Suppressor macrophage treated with lipopolysaccharide for 4 hours (primary cell): ENCODE measurements around the gene ZNF611.
"Not testable (repeated sequence)": the region's sequence is repeated elsewhere in the genome, so short reads cannot be mapped to it uniquely, and the experiment has no call there.

Experiments
- DNase-seq: peaks from one replicate; pipeline ENCODE4 v3.0.0-alpha.2; 2020

ZNF611 gene

GRCh38 chr19:52715902-52716301 is 18.9 kb downstream of the ZNF611 start:
- DNase-seq, result not testable (repeated sequence)

GRCh38 chr19:52715330-52715729 is 19.5 kb downstream of the ZNF611 start:
- DNase-seq, result not testable (repeated sequence)

GRCh38 chr19:52713051-52713450 is 21.8 kb downstream of the ZNF611 start:
- not testable (repeated sequence) for DNase-seq

GRCh38 chr19:52711661-52712060 is 23.2 kb downstream of the ZNF611 start:
- not testable (repeated sequence) for DNase-seq

- no peak for DNase-seq
Observed at GRCh38 chr19:52710538-52710937, 24.3 kb downstream of the ZNF611 start.

DNA sequence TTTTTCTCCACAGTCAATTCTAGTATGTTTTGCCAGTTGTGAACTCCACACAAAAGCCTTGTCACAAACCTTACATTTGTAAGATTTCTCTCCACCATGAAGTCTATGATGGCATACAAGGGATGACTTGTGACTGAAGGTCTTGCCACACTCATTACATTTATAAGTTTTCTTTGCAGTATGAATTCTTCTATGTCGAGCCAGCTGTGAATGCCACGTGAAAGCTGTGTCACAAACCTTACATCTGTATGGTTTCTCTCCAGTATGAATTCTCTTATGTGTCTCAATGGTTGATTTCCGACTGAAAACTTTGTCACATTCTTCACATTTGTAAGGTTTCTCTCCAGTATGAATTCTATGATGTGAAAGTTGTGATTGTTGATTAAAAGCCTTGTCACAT is 29.2 kb downstream of the ZNF611 start:
- not testable (repeated sequence) for DNase-seq

- no peak for DNase-seq
Observed at GRCh38 chr19:52703917-52704316, 30.9 kb downstream of the ZNF611 start.

- DNase-seq, result no peak
Observed at GRCh38 chr19:52700673-52701072, 34.2 kb downstream of the ZNF611 start.

GRCh38 chr19:52699555-52699954 is 35.3 kb downstream of the ZNF611 start:
- not testable (repeated sequence) for DNase-seq

DNA sequence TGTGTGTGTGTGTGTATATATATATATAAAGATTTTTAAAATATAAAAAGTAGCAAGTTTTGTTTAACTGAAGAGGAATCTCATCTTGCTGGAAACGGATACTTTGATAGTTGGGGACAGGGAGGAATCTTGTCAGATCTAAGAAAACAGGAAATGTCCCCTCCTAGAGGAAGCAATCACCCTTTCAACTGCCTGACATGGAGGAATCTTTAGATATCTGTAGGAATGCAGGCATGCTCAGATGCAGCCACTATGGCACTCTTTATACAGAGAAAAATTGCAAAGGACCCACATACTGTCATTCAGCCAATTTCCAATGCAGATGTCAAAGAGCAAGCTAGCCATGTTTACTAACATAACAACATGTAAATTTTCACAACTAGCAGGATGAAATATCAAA is 38.8 kb downstream of the ZNF611 start:
- no peak for DNase-seq

DNA sequence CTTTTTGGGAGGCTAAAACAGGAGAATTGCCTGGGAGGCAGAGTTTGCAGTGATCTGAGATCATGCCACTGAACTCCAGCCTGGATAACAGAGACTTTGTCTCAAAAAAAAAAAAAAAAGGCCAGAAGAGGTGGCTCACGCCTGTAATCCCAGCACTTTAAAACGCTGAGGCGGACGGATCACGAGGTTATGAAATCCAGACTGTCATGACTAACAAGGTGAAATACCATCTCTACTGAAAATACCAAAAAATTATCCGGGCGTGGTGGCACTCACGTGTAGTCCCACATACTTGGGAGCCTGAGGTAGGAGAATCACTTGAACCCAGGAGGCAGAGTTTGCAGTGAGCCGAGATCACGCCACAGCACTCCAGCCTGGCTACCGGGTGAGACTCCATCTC is 39.9 kb downstream of the ZNF611 start:
- DNase-seq, result no peak

DNA sequence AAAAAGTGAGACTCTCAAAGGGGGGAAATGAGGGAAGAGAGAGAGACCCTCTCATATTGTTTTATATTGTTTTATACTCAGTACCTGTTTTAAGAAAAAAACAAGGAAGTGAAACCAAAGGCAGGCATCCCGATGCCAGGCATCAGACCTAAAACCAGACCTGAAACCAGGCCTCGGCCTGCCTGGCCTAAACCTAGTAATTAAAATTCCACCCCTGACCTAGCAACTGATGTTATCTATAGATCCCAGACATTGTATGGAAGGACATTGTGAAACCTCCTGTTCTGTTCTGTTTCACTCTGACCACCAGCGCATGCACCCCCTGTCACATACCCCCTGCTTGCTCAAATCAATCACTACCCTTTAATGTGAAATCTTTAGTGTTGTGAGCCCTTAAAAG is 40.6 kb downstream of the ZNF611 start:
- not testable (repeated sequence) for DNase-seq

DNA sequence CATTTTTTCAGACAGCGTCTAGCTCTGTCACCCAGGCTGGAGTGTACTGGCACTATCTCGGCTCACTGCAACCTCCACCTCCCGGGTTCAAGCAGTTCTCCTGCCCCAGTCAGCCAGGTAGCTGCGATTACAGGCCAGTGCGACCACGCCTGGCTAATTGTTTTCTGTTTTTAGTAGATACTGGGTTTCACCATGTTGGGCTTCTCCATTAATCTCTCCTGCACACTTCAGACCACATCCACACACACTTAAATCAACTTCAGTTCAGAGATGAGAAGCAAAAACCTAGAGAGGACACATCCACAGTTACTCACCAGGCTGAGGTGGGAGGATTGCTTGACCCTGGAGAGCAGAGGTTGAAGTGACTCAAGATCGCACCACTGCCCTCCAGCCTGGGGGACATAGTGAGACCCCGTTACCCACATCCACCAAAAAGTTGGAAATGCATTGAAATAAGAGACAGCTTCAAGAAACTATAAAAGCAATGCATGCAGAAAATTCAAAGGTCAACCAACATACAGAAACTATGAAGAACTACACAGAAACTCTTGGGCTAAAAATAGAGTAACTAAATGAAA is 42.3 kb downstream of the ZNF611 start:
- DNase-seq, result no peak

- no peak for DNase-seq
Observed at GRCh38 chr19:52691737-52692136, 43.1 kb downstream of the ZNF611 start.

GRCh38 chr19:52691215-52691610 is 43.6 kb downstream of the ZNF611 start:
- DNase-seq, result no peak

- DNase-seq, result peak; percentile 93
Observed at GRCh38 chr19:52690369-52691214, 44.3 kb downstream of the ZNF611 start.

DNA sequence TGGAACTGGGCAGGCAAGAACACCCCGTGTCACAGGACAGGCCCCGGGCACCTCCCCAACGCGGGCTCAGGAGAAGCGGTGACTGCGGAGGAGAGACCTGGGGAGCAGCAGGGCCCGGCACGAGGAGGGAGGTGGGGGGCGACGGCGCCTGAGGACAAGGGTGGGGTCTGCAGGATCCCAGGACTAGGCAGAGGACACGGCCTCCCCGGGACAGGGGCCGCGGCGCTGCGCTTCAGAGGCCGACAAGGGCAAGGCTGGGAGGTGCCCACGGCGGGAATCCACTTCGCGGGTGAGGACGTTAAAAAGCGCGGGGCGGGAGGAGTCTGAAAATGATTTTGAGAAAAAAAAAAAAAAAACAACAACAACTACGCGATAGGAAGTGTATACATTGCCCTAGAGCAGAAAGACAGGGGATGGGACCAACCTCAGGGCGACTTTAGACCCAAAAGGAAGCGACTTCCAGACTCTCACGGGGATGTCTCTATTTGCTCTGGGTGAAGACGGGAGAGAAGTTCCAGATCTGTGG is 44.9 kb downstream of the ZNF611 start:
- DNase-seq, result peak; percentile 21

- peak; percentile 38 for DNase-seq
Observed at GRCh38 chr19:52688925-52689796, 45.7 kb downstream of the ZNF611 start.

DNA sequence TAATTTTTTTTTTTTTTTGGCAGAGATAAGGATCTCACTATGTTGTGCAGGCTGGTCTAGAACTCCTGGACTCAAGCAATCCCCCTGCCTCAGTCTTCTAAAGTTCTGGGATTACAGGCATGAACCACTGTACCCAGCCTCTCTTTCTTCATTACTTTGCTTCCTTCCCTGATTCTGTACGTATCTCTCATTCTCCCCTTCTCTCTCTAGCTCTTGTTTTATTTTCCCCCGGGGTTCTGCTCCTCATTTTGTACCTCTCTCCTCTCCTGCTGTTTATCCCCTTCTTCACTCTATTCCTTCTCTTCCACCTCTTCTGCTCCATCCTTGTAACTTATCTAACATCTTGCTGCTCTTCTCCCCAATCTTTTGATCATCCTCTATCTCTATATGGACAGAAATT is 46.5 kb downstream of the ZNF611 start:
- no peak for DNase-seq

DNA sequence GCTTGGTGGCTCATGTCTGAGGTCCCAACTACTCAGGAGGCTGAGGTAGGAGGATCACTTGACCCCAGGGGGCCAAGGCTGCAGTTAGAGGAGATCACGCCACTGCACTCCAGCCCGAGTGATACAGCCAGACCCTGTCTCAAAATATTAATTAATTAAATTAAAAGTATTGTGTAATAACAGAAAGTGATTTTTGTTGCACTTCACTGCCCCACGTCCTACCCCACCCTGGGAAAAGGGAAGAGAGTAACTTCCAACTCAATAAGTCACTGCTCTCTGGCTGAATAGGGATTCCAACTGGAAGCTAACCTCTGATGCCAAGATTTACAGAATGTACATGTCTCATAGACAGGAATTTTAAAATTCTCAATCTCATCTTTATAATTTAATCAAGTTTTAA is 47.2 kb downstream of the ZNF611 start:
- DNase-seq, result no peak

DNA sequence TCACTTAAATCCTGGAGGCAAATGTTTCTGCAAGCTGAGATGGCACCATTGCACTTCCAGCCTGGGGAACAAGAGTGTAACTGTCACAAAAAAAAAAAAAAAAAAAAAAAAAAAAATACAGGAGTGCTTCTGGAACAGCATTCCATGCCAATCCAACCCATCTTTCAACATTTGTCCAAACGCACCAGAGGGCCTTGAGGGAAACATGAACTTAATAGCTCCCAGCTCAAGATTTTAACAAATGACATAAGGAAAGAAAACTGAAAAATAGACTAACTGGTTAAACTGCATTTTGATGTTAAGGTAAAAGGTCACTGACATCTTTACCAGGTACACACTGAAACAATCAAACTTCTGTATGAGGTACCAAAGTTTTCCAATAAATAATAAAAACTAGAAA is 49.0 kb downstream of the ZNF611 start:
- DNase-seq, result no peak

GRCh38 chr19:52681216-52681615 is 53.6 kb downstream of the ZNF611 start:
- DNase-seq, result not testable (repeated sequence)

DNA sequence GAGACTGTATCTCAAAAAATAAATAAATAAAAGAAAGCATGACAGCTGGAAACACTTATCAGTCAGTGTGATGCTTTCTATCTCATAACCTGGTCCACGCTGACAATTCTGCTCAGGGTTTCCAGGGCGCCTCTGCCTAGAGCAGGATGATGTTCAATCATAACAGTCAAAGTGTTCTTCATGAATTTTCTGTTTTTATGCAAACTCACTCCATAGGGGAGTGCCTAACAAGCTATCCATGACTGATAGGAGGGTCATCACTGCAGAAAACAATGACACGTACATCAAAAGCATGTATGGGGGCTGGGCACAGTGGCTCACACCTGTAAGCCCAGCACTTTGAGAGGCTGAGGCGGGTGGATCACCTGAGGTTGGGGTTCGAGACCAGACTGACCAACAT is 55.2 kb downstream of the ZNF611 start:
- DNase-seq, result no peak
